Mucosa of descending colon (tissue), 3 donors: ENCODE results near the gene WEE1. TPM values are rescaled to one million over a fixed set of nuclear protein-coding genes. Genes with fewer than 3 reads are reported as not detected.
"Not testable (repeated sequence)": the region's sequence is repeated elsewhere in the genome, so short reads cannot be mapped to it uniquely, and the experiment has no call there.

Source experiments
- ATAC-seq: fragments of 200-7000 bp; cut with Tn5 transposase; one replicate; pipeline ENCODE4 v1.9.1; 2020; ENCODE audit warnings: mild to moderate bottlenecking, moderate library complexity
- DNase-seq, 3 donors: peaks; one replicate each; pipeline ENCODE4 v3.0.0-alpha.2; 2020
- H3K36me3 ChIP-seq: fragments of 200-600 bp; one replicate; pipeline ENCODE4 v1.8.0; 2021; ENCODE audit warnings: low read depth, mild to moderate bottlenecking
- H3K4me1 ChIP-seq: fragments of 200-600 bp; one replicate; pipeline ENCODE4 v1.8.0; 2021; ENCODE audit warnings: low read depth, mild to moderate bottlenecking
- H3K4me3 ChIP-seq: fragments of 200-600 bp; one replicate; pipeline ENCODE4 v1.8.0; 2021; ENCODE audit warnings: mild to moderate bottlenecking
- H3K9me3 ChIP-seq: fragments of 200-600 bp; one replicate; pipeline ENCODE4 v1.8.0; 2021; ENCODE audit warnings: mild to moderate bottlenecking
- CTCF ChIP-seq: fragments of 200-600 bp; IDR thresholded peaks from one replicate; pipeline ENCODE4 v1.8.0; 2022; ENCODE audit warnings: antibody characterized with exemption, mild to moderate bottlenecking
- intact Hi-C, 2 donors: fragments of 100-400 bp; cut with DNase I in 1 of 2; cut with micrococcal nuclease in 1 of 2; formaldehyde crosslinking; loops; one replicate each; pipeline versions ENCODE4 v1.11.0 to v1.11.1; 2022; cut with DNase I, micrococcal nuclease
- total RNA-seq, 3 donors: library from RNA; stranded (reverse); fragmentation: NEBNext Ultra II Directional in 2 of 3; extraction: Animal tissue kit (Norgen Biotek cat#: 25700) in 2 of 3; gene quantifications; one replicate each; pipeline versions ENCODE4 v1.2.1 to v1.2.4, GENCODE V29; 2021 to 2023
- donor health status: DM: no; HTN: no; CAD: no; lungs with moderate emphysema.
- donor health status: DM: no; HTN: no; CAD: no.
- donor health status: DM: no; HTN: yes; CAD: no.

The WEE1 gene
- total RNA-seq, 3 donors from 2014 or later: 17.5 to 33.6 (median 18.0) TPM

GRCh38 chr11:9601876-9602199 lies 28.4 kb downstream of the WEE1 start:
- intact Hi-C loops: no loop called here
- ATAC-seq (peak; percentile 28), DNase-seq (no peak)

GRCh38 chr11:9603214-9603613 lies 29.7 kb downstream of the WEE1 start:
- H3K36me3 ChIP-seq, H3K4me3 ChIP-seq, intact Hi-C loops, ATAC-seq, DNase-seq, H3K9me3 ChIP-seq, H3K4me1 ChIP-seq: not testable (repeated sequence)

More at GRCh38 chr11:9601876-9602199, 28.4 kb downstream of the WEE1 start:
- H3K36me3 ChIP-seq: no peaks in the 10 kb centered on the region
- no peaks in the 10 kb centered on the region for H3K4me1 ChIP-seq
- TF ChIP-seq CTCF: no peak
- H3K9me3 ChIP-seq: no peaks in the 10 kb centered on the region
- H3K4me3 ChIP-seq: no peak overlapping the region

- H3K9me3 ChIP-seq: no peaks in the 10 kb centered on the region
- DNase-seq (no peak), ATAC-seq (no peak)
- H3K4me3 ChIP-seq: no peak overlapping the region
- TF ChIP-seq CTCF: no peak
- no peaks in the 10 kb centered on the region for H3K4me1 ChIP-seq
- intact Hi-C loops: no loop called here
- H3K36me3 ChIP-seq: no peaks in the 10 kb centered on the region
Observed at GRCh38 chr11:9604134-9604533, 30.7 kb downstream of the WEE1 start.

GRCh38 chr11:9605742-9606141 lies 32.3 kb downstream of the WEE1 start:
- Histone ChIP-seq H3K9me3 (no peaks in the 10 kb centered on the region), H3K4me3 (no peak overlapping the region), H3K36me3 (no peaks in the 10 kb centered on the region), H3K4me1 (no peaks in the 10 kb centered on the region)
- intact Hi-C loops: no loop called here
- TF ChIP-seq CTCF: no peak
- ATAC-seq (no peak), DNase-seq (no peak)

- no peak overlapping the region for H3K4me3 ChIP-seq
- peak; percentile 77 for ATAC-seq
Observed at GRCh38 chr11:9606809-9607510, 33.5 kb downstream of the WEE1 start.

GRCh38 chr11:9607511-9607899 lies 34.0 kb downstream of the WEE1 start:
- intact Hi-C loops: no loop called here

More at GRCh38 chr11:9606809-9607510, 33.5 kb downstream of the WEE1 start:
- TF ChIP-seq CTCF: no peak
- intact Hi-C loops: no loop called here
- DNase-seq: no peak
- Histone ChIP-seq H3K36me3 (no peaks in the 10 kb centered on the region), H3K4me1 (no peaks in the 10 kb centered on the region), H3K9me3 (no peaks in the 10 kb centered on the region)

More at GRCh38 chr11:9607511-9607899, 34.0 kb downstream of the WEE1 start:
- Histone ChIP-seq H3K4me3 (no peak overlapping the region), H3K9me3 (no peaks in the 10 kb centered on the region), H3K36me3 (no peaks in the 10 kb centered on the region), H3K4me1 (no peaks in the 10 kb centered on the region)
- TF ChIP-seq CTCF: no peak
- DNase-seq (no peak), ATAC-seq (peak; percentile 9)
